Panc1 (cell line): ENCODE results near the gene TAS2R41. TPM values are rescaled to one million over a fixed set of nuclear protein-coding genes. Genes with fewer than 3 reads are reported as not detected.
"Not testable (repeated sequence)": the region's sequence is repeated elsewhere in the genome, so short reads cannot be mapped to it uniquely, and the experiment has no call there.

Source experiments
- ATAC-seq: fragments of 200-7000 bp; cut with Tn5 transposase; 2 replicates; pipeline ENCODE4 v1.9.1; 2020; ENCODE audit warnings: mild to moderate bottlenecking, moderate library complexity
- BruUV-seq: library from RNA; stranded (reverse); fragments of 400-500 nt; replicated peaks from 2 replicates; lab custom pipeline; 2021; lab: Mats Ljungman, UMichigan
- CTCF ChIA-PET: fragments of 300-600 bp; sonication (Branson Sonifier 250); formaldehyde crosslinking; loops from one replicate; lab custom pipeline; 2022; ENCODE audit warnings: antibody characterized with exemption; lab: Charles Lee
- POLR2A ChIA-PET: fragments of 300-600 bp; sonication (Branson Sonifier 250); formaldehyde crosslinking; loops from one replicate; lab custom pipeline; 2022; ENCODE audit warnings: antibody characterized with exemption; lab: Charles Lee
- DNase-seq: peaks from one replicate; pipeline ENCODE4 v3.0.0-alpha.2; 2010; ENCODE audit warnings: low read depth, low spot score
- H3K27ac ChIP-seq: 2 replicates; pipeline ENCODE4 v1.5.1; 2011; ENCODE audit warnings: mild to moderate bottlenecking, low read length, inconsistent platforms
- H3K27me3 ChIP-seq: fragments of 200-500 bp; sonication (Bioruptor generic); 2 replicates; pipeline ENCODE4 v1.6.0; 2014; ENCODE audit warnings: low read length, inconsistent platforms; ENCODE audit not compliant: control insufficient read depth, insufficient read depth
- H3K36me3 ChIP-seq: fragments of 200-500 bp; sonication (Bioruptor generic); 2 replicates; pipeline ENCODE4 v1.5.1; 2014; ENCODE audit warnings: inconsistent platforms, mild to moderate bottlenecking, low read length, moderate library complexity; ENCODE audit not compliant: control insufficient read depth, insufficient read depth
- H3K4me1 ChIP-seq: 2 replicates; pipeline ENCODE4 v1.5.1; 2011; ENCODE audit warnings: inconsistent platforms, mild to moderate bottlenecking, low read length, moderate library complexity; ENCODE audit not compliant: control insufficient read depth, insufficient read depth
- H3K4me3 ChIP-seq, 2 experiments: 2 replicates each; pipeline ENCODE4 v1.5.1; 2011 to 2012; ENCODE audit warnings: low read depth in 2 of 2, low read length in 2 of 2, mild to moderate bottlenecking in 2 of 2, inconsistent platforms in 1 of 2, moderate library complexity in 1 of 2
- H3K9me3 ChIP-seq: fragments of 200-500 bp; sonication (Bioruptor generic); 2 replicates; pipeline ENCODE4 v1.5.1; 2014; ENCODE audit warnings: low read depth, mild to moderate bottlenecking, inconsistent platforms, low read length, moderate library complexity; ENCODE audit not compliant: control insufficient read depth, insufficient read depth
- POLR2AphosphoS5 ChIP-seq: IDR thresholded peaks from 2 replicates; pipeline ENCODE4 v1.6.1; 2012; ENCODE audit warnings: mild to moderate bottlenecking, low read depth, low read length, moderate library complexity
- SIN3A ChIP-seq: IDR thresholded peaks from 2 replicates; pipeline ENCODE4 v1.6.1; 2012; ENCODE audit warnings: low read depth, mild to moderate bottlenecking, low read length, moderate library complexity, borderline replicate concordance; ENCODE audit not compliant: insufficient read depth
- TCF7L2 ChIP-seq: IDR thresholded peaks from 2 replicates; pipeline ENCODE4 v1.6.1; 2011; ENCODE audit warnings: mild to moderate bottlenecking, low read depth, low read length, inconsistent platforms
- in situ Hi-C: cut with HindIII; loops from 2 replicates; pipeline ENCODE4 v1.10.0; 2016; ENCODE audit warnings: low sequenced_read_pairs, low pct_unique_long_range_greater_than_20kb
- intact Hi-C: fragments of 100-400 bp; cut with micrococcal nuclease; formaldehyde crosslinking; loops from one replicate; pipeline ENCODE4 v1.10.0; 2022; ENCODE audit not compliant: unreplicated experiment
- total RNA-seq: library from RNA; stranded (reverse); gene quantifications from one replicate; pipeline ENCODE4 v1.2.1, GENCODE V29; 2021; ENCODE audit not compliant: unreplicated experiment
- TF ChIP-seq, protein P1 (sequence below), 2 experiments: IDR thresholded peaks; 2 replicates each; pipeline ENCODE4 v1.6.1; 2011 to 2012; ENCODE audit warnings: low read depth in 2 of 2, control low read depth in 1 of 2, low read length in 1 of 2, mild to moderate bottlenecking in 1 of 2, moderate library complexity in 1 of 2; ENCODE audit not compliant: insufficient read depth in 1 of 2
- TF ChIP-seq, protein P2 (sequence below): fragments of 450-650 bp; IDR thresholded peaks from 2 replicates; pipeline ENCODE4 v1.5.1; 2017; ENCODE audit warnings: mild to moderate bottlenecking

Gene TAS2R41
- total RNA-seq, 1 experiment from 2014 or later, result not detected

GRCh38 chr7:143485094-143485493, 7.4 kb downstream of the TAS2R41 start:
- Histone ChIP-seq H3K9me3 (no peaks in the 10 kb centered on the region), H3K4me1 (no peaks in the 10 kb centered on the region), H3K36me3 (no peaks in the 10 kb centered on the region), H3K4me3 (no peak overlapping the region), H3K27ac (no peak overlapping the region), H3K27me3 (no peaks in the 10 kb centered on the region)
- CTCF ChIA-PET, result no interaction called here
- DNase-seq, result no peak
- POLR2A ChIA-PET, result no interaction called here
- no peak for ATAC-seq
- in situ Hi-C loops (no loop called here), intact Hi-C loops (no loop called here)
- TF ChIP-seq POLR2AphosphoS5 (no peak), SIN3A (no peak), TCF7L2 (no peak)
- TF ChIP-seq, protein P1, sequence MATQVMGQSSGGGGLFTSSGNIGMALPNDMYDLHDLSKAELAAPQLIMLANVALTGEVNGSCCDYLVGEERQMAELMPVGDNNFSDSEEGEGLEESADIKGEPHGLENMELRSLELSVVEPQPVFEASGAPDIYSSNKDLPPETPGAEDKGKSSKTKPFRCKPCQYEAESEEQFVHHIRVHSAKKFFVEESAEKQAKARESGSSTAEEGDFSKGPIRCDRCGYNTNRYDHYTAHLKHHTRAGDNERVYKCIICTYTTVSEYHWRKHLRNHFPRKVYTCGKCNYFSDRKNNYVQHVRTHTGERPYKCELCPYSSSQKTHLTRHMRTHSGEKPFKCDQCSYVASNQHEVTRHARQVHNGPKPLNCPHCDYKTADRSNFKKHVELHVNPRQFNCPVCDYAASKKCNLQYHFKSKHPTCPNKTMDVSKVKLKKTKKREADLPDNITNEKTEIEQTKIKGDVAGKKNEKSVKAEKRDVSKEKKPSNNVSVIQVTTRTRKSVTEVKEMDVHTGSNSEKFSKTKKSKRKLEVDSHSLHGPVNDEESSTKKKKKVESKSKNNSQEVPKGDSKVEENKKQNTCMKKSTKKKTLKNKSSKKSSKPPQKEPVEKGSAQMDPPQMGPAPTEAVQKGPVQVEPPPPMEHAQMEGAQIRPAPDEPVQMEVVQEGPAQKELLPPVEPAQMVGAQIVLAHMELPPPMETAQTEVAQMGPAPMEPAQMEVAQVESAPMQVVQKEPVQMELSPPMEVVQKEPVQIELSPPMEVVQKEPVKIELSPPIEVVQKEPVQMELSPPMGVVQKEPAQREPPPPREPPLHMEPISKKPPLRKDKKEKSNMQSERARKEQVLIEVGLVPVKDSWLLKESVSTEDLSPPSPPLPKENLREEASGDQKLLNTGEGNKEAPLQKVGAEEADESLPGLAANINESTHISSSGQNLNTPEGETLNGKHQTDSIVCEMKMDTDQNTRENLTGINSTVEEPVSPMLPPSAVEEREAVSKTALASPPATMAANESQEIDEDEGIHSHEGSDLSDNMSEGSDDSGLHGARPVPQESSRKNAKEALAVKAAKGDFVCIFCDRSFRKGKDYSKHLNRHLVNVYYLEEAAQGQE (IDR thresholded peaks at IDR 0.05; ENCODE audit: insufficient read depth in 1 of 2, low read depth in 2 of 2, low read length in 1 of 2), result no peak
- TF ChIP-seq, protein P2, sequence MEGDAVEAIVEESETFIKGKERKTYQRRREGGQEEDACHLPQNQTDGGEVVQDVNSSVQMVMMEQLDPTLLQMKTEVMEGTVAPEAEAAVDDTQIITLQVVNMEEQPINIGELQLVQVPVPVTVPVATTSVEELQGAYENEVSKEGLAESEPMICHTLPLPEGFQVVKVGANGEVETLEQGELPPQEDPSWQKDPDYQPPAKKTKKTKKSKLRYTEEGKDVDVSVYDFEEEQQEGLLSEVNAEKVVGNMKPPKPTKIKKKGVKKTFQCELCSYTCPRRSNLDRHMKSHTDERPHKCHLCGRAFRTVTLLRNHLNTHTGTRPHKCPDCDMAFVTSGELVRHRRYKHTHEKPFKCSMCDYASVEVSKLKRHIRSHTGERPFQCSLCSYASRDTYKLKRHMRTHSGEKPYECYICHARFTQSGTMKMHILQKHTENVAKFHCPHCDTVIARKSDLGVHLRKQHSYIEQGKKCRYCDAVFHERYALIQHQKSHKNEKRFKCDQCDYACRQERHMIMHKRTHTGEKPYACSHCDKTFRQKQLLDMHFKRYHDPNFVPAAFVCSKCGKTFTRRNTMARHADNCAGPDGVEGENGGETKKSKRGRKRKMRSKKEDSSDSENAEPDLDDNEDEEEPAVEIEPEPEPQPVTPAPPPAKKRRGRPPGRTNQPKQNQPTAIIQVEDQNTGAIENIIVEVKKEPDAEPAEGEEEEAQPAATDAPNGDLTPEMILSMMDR, result no peak
- no TSS peak for BruUV-seq

- TF ChIP-seq, protein P1 (IDR thresholded peaks at IDR 0.05; ENCODE audit: insufficient read depth in 1 of 2, low read depth in 2 of 2, low read length in 1 of 2), result no peak
- TF ChIP-seq SIN3A (no peak), POLR2AphosphoS5 (no peak), TCF7L2 (no peak)
- TF ChIP-seq, protein P2, result no peak
- H3K27ac ChIP-seq, result no peak overlapping the region
- ATAC-seq, result no peak
- BruUV-seq, result no TSS peak
- H3K36me3 ChIP-seq, result no peaks in the 10 kb centered on the region
- H3K4me1 ChIP-seq, result no peaks in the 10 kb centered on the region
- H3K27me3 ChIP-seq, result no peaks in the 10 kb centered on the region
- no peak for DNase-seq
- H3K9me3 ChIP-seq, result no peaks in the 10 kb centered on the region
- POLR2A ChIA-PET, result no interaction called here
- no peak overlapping the region for H3K4me3 ChIP-seq
- CTCF ChIA-PET, result no interaction called here
- in situ Hi-C loops, result no loop called here
- intact Hi-C loops, result no loop called here
Observed at GRCh38 chr7:143485500-143485899, 7.8 kb downstream of the TAS2R41 start.

- BruUV-seq, ATAC-seq, CTCF ChIA-PET, POLR2A ChIA-PET, in situ Hi-C loops, H3K9me3 ChIP-seq, DNase-seq, H3K4me1 ChIP-seq, intact Hi-C loops, H3K36me3 ChIP-seq, H3K27me3 ChIP-seq, H3K4me3 ChIP-seq, H3K27ac ChIP-seq: not testable (repeated sequence)
Observed at GRCh38 chr7:143486266-143486665, 8.6 kb downstream of the TAS2R41 start.
